Neuronal stem cell (in vitro differentiated cells): ENCODE data around the gene PTPRD.

Experiments used
- DNase-seq: peaks from one replicate; pipeline ENCODE4 v3.0.0-alpha.2; 2013; ENCODE audit warnings: low spot score
- H2AFZ ChIP-seq: one replicate; pipeline ENCODE4 v1.6.1; 2013; ENCODE audit warnings: mild to moderate bottlenecking, low read length, inconsistent platforms
- H2AK5ac ChIP-seq: 2 replicates; pipeline ENCODE4 v1.6.1; 2013; ENCODE audit warnings: low read depth, mild to moderate bottlenecking, inconsistent platforms, low read length, moderate library complexity, mixed read lengths
- H2BK120ac ChIP-seq: 2 replicates; pipeline ENCODE4 v1.6.1; 2013; ENCODE audit warnings: low read depth, mild to moderate bottlenecking, inconsistent platforms, low read length, moderate library complexity, mixed read lengths
- H2BK12ac ChIP-seq: one replicate; pipeline ENCODE4 v1.6.1; 2013; ENCODE audit warnings: low read length, inconsistent platforms
- H2BK15ac ChIP-seq: 2 replicates; pipeline ENCODE4 v1.6.1; 2013; ENCODE audit warnings: mild to moderate bottlenecking, low read length, inconsistent platforms, mixed read lengths
- H2BK5ac ChIP-seq: one replicate; pipeline ENCODE4 v1.6.1; 2013; ENCODE audit warnings: inconsistent platforms, mild to moderate bottlenecking, low read length, moderate library complexity
- H3K14ac ChIP-seq: one replicate; pipeline ENCODE4 v1.6.1; 2013; ENCODE audit warnings: low read length, inconsistent platforms
- H3K18ac ChIP-seq: 2 replicates; pipeline ENCODE4 v1.6.1; 2013; ENCODE audit warnings: low read length, inconsistent platforms
- H3K23ac ChIP-seq: 2 replicates; pipeline ENCODE4 v1.6.1; 2013; ENCODE audit warnings: low read depth, mild to moderate bottlenecking, mixed read lengths, low read length, inconsistent platforms; ENCODE audit not compliant: poor library complexity
- H3K27ac ChIP-seq: replicated peaks from 3 replicates; pipeline ENCODE4 v1.5.1; 2013; ENCODE audit warnings: low read length, inconsistent platforms
- H3K27me3 ChIP-seq, 3 experiments: 2 replicates each; pipeline ENCODE4 v1.6.1; 2013; ENCODE audit warnings: low read length in 3 of 3, mild to moderate bottlenecking in 2 of 3, inconsistent platforms in 1 of 3, low read depth in 1 of 3, mixed read lengths in 1 of 3, moderate library complexity in 1 of 3; ENCODE audit not compliant: control insufficient read depth in 3 of 3, insufficient read depth in 3 of 3
- H3K36me3 ChIP-seq, 2 donors: replicated peaks in 1 of 2; 2 replicates each; pipeline ENCODE4 v1.6.1; 2013; ENCODE audit warnings: low read length in 2 of 2; ENCODE audit not compliant: control insufficient read depth in 2 of 2, insufficient read depth in 2 of 2
- H3K4ac ChIP-seq: 2 replicates; pipeline ENCODE4 v1.6.1; 2013; ENCODE audit warnings: inconsistent platforms, mild to moderate bottlenecking, low read length, moderate library complexity
- H3K4me1 ChIP-seq, 2 donors: 1 replicate in 1 of 2; 2 replicates in 1 of 2; pipeline ENCODE4 v1.6.1; 2013; ENCODE audit warnings: low read length in 2 of 2, low read depth in 1 of 2; ENCODE audit not compliant: control insufficient read depth in 2 of 2, insufficient read depth in 1 of 2
- H3K4me2 ChIP-seq: one replicate; pipeline ENCODE4 v1.6.1; 2013; ENCODE audit warnings: mild to moderate bottlenecking, low read length, inconsistent platforms; ENCODE audit not compliant: insufficient read depth, poor library complexity, severe bottlenecking
- H3K4me3 ChIP-seq, 2 donors: 2 replicates each; pipeline ENCODE4 v1.5.1; 2013; ENCODE audit warnings: low read length in 2 of 2, mild to moderate bottlenecking in 2 of 2, inconsistent platforms in 1 of 2, moderate library complexity in 1 of 2
- H3K79me1 ChIP-seq: one replicate; pipeline ENCODE4 v1.6.1; 2013; ENCODE audit warnings: low read depth, mild to moderate bottlenecking, inconsistent platforms, low read length, moderate library complexity
- H3K9ac ChIP-seq: one replicate; pipeline ENCODE4 v1.6.1; 2013; ENCODE audit warnings: mild to moderate bottlenecking, low read depth, low read length, inconsistent platforms; ENCODE audit not compliant: poor library complexity
- H3K9me3 ChIP-seq, 2 donors: replicated peaks in 1 of 2; 2 replicates each; pipeline versions ENCODE3 to v1.6.1; 2013; ENCODE audit warnings: low read length in 2 of 2, mild to moderate bottlenecking in 2 of 2, inconsistent platforms in 1 of 2, low read depth in 1 of 2, mixed read lengths in 1 of 2, moderate library complexity in 1 of 2; ENCODE audit not compliant: control insufficient read depth in 2 of 2, insufficient read depth in 1 of 2
- H4K8ac ChIP-seq: one replicate; pipeline ENCODE4 v1.6.1; 2013; ENCODE audit warnings: low read depth, mild to moderate bottlenecking, inconsistent platforms, low read length, moderate library complexity
- H4K91ac ChIP-seq: one replicate; pipeline ENCODE4 v1.6.1; 2013; ENCODE audit warnings: low read length, low read depth, mild to moderate bottlenecking, inconsistent platforms; ENCODE audit not compliant: poor library complexity
- WGBS, 2 donors: extraction: QIAGEN DNeasy Blood & Tissue Kit; methylation state at CpG; one replicate each; pipeline ENCODE4 v1.1.7; 2013; ENCODE audit warnings: missing lambda C conversion rate in 2 of 2, mixed read lengths in 1 of 2; ENCODE audit not compliant: insufficient read length in 2 of 2, insufficient replicate concordance in 1 of 2; ENCODE audit errors: extremely low coverage in 2 of 2; 5-methylcytosine and 5-hydroxymethylcytosine counted together

The PTPRD gene

DNA sequence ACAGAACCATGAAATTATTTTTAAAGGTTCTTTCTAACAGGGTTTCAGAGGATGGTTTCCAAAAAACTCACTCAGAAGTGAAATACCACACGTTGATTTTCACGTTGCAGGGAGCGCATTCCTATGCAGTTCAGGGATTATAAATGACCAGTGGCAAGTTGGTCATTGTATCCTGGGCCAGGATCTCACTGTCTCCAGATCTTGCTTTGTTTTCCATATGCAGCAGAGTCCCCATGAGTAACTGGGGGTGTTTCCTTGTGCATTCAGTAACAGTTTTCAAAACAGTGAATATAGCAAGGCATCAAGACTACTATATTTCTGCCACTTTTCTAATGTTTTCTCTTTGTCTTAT is 1748.3 kb downstream of the PTPRD start:
- Histone ChIP-seq H3K4me3 (no peak overlapping the region), H3K4ac (no peak overlapping the region), H3K36me3 (no peaks in the 10 kb centered on the region), H2AK5ac (no peak overlapping the region), H3K27me3 (no peaks in the 10 kb centered on the region), H3K27ac (peak overlapping the region; percentile 33), H4K91ac (no peak overlapping the region), H3K4me2 (no peak overlapping the region), H2BK120ac (no peak overlapping the region), H3K23ac (no peak overlapping the region), H2AFZ (peak overlapping the region; percentile 80), H3K14ac (no peak overlapping the region), H3K9ac (no peak overlapping the region), H2BK12ac (no peak overlapping the region), H4K8ac (no peak overlapping the region), H2BK15ac (no peak overlapping the region), H3K79me1 (no peaks in the 10 kb centered on the region), H2BK5ac (no peak overlapping the region), H3K4me1 (peaks cover 9 to 11% of the 10 kb centered on the region in 2 donors), H3K18ac (no peak overlapping the region), H3K9me3 (peaks cover 0 to 13% of the 10 kb centered on the region in 2 donors)
- DNase-seq = no peak
- no CpG with 5 or more reads among the region's 3 CpGs for WGBS, 2 donors

DNA sequence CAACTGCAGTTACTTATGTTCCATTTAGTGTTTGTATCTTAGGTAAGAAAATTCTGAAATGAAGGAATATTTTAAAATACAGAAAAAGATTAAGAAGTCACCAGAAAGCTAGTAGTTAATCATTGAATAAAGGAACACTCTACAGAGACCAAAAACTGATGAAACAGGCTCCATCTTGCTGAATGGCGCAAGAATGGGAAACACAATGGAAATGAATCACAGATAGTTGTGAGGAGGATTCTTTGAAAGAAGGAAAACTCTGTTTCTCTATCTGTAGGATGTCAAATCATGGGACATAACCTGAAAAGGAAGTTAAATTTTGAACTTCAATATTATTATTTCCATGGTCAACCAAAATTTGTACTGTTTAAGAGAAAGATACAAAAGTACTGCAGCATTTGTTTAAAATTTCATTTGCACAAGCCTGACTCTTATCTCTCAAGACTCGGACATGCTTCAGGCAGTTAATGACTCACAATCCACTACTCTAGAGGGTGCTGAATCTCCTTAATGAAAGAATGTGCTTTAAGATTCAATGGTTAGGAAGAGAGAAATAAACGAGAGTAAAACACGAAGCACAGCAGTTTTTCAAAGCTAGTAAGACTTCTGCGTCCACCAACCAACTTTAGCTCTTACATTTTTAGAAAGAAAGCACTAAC is 1748.8 kb downstream of the PTPRD start:
- Histone ChIP-seq H3K36me3 (no peaks in the 10 kb centered on the region), H2BK15ac (no peak overlapping the region), H3K27ac (peak overlapping the region; percentile 33), H3K9me3 (peaks cover 0 to 13% of the 10 kb centered on the region in 2 donors), H3K4me2 (no peak overlapping the region), H2BK12ac (no peak overlapping the region), H3K4ac (no peak overlapping the region), H3K9ac (no peak overlapping the region), H3K79me1 (no peaks in the 10 kb centered on the region), H2BK5ac (no peak overlapping the region), H2AFZ (peak overlapping the region; percentile 80), H3K23ac (no peak overlapping the region), H3K4me1 (peaks cover 11 to 13% of the 10 kb centered on the region in 2 donors), H3K4me3 (no peak overlapping the region), H3K18ac (no peak overlapping the region), H2BK120ac (no peak overlapping the region), H3K27me3 (no peaks in the 10 kb centered on the region), H2AK5ac (no peak overlapping the region), H3K14ac (no peak overlapping the region), H4K8ac (no peak overlapping the region), H4K91ac (no peak overlapping the region)
- no CpG with 5 or more reads among the region's 5 CpGs for WGBS, 2 donors
- no peak for DNase-seq

DNA sequence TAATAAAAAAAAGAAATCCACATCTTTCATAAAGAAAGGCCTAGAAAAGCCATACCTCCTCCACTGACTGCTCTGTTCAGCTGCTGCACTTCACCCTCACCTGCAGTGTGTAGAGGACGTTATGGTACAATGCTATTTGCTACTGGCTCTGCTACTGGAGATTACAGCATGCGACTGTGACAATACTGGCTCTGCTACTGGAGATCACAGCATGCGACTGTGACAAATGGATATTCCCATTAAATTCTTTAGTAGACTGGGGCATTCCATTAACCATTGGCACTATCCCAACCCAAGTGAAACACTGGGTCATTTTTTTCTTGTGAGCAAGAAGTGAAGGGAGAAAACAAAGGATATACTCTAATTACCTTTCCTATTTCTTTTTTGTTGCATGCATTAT is 1749.7 kb downstream of the PTPRD start:
- no peak overlapping the region for H2BK5ac ChIP-seq
- H3K4me1 ChIP-seq = peaks cover 16% of the 10 kb centered on the region in 2 donors
- no peak overlapping the region for H3K18ac ChIP-seq
- no CpG with 5 or more reads among the region's 3 CpGs for WGBS, 2 donors
- no peak overlapping the region for H4K8ac ChIP-seq
- no peak overlapping the region for H3K27ac ChIP-seq
- no peaks in the 10 kb centered on the region for H3K27me3 ChIP-seq
- H3K79me1 ChIP-seq = no peaks in the 10 kb centered on the region
- no peak overlapping the region for H4K91ac ChIP-seq
- H2BK120ac ChIP-seq = no peak overlapping the region
- peaks cover 0 to 10% of the 10 kb centered on the region in 2 donors for H3K9me3 ChIP-seq
- H3K23ac ChIP-seq = no peak overlapping the region
- H3K36me3 ChIP-seq = no peaks in the 10 kb centered on the region
- no peak overlapping the region for H2BK15ac ChIP-seq
- H2BK12ac ChIP-seq = no peak overlapping the region
- H3K9ac ChIP-seq = no peak overlapping the region
- H3K4ac ChIP-seq = no peak overlapping the region
- H3K4me3 ChIP-seq = no peak overlapping the region
- DNase-seq = no peak
- no peak overlapping the region for H3K14ac ChIP-seq
- no peak overlapping the region for H3K4me2 ChIP-seq
- H2AK5ac ChIP-seq = no peak overlapping the region
- no peak overlapping the region for H2AFZ ChIP-seq

DNA sequence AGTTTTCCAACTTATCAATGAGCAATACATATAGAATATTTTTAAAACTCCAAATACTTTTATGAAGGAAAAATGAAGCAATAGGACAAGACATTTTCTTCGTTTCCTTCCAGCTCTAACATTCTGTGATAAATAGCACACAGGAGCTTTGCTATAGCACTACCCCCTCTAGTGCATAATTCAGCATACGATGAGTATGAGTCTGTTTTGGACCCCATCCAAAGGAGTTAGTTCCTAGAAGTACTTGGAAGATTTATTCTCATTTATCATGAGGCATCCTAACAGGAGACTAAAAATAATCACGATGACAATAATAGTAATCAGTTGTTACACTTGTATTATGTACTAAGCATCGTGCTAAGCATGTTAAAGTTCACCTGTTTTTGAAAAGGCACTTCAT is 1751.9 kb downstream of the PTPRD start:
- Histone ChIP-seq H4K8ac (no peak overlapping the region), H3K23ac (no peak overlapping the region), H4K91ac (no peak overlapping the region), H3K36me3 (no peaks in the 10 kb centered on the region), H2AK5ac (no peak overlapping the region), H2BK120ac (no peak overlapping the region), H2BK15ac (no peak overlapping the region), H2BK12ac (no peak overlapping the region), H3K14ac (no peak overlapping the region), H3K27me3 (no peaks in the 10 kb centered on the region), H2BK5ac (no peak overlapping the region), H2AFZ (no peak overlapping the region), H3K4me2 (no peak overlapping the region), H3K4me3 (no peak overlapping the region), H3K9me3 (peaks cover 0 to 5% of the 10 kb centered on the region in 2 donors), H3K79me1 (no peaks in the 10 kb centered on the region), H3K18ac (no peak overlapping the region), H3K4me1 (peaks cover 12 to 13% of the 10 kb centered on the region in 2 donors), H3K4ac (no peak overlapping the region), H3K27ac (no peak overlapping the region), H3K9ac (no peak overlapping the region)
- DNase-seq = no peak
- no CpG with 5 or more reads among the region's 4 CpGs for WGBS, 2 donors
